Esophagus squamous epithelium (tissue), 4 donors: ENCODE data around the gene CSNK1E.

Source experiments
- CTCF ChIP-seq, 6 experiments: fragments of 450-650 bp in 4 of 6; fragments of 200-600 bp in 2 of 6; sonication (generic) in 2 of 6; IDR thresholded peaks; one replicate each; pipeline ENCODE4 v1.5.1; 2016 to 2019; ENCODE audit warnings: antibody characterized with exemption in 6 of 6, mild to moderate bottlenecking in 4 of 6, moderate library complexity in 4 of 6
- POLR2A ChIP-seq, 4 donors: fragments of 450-650 bp; IDR thresholded peaks; one replicate each; pipeline ENCODE4 v1.6.1; 2017; ENCODE audit warnings: antibody characterized with exemption in 4 of 4, mild to moderate bottlenecking in 4 of 4, moderate library complexity in 3 of 4

GRCh38 chr22:38347181-38347943 is 30.1 kb upstream of the CSNK1E start:
- TF ChIP-seq CTCF (IDR thresholded peaks at IDR 0.05) (no peak), POLR2A (IDR thresholded peaks at IDR 0.05) (no peak)
